SIG-M5 (cell line): ENCODE data around the gene DLG2.

Experiments
- DNase-seq: peaks from one replicate; lab custom pipeline; 2025; lab: John Stamatoyannopoulos, UW

Gene DLG2

DNA sequence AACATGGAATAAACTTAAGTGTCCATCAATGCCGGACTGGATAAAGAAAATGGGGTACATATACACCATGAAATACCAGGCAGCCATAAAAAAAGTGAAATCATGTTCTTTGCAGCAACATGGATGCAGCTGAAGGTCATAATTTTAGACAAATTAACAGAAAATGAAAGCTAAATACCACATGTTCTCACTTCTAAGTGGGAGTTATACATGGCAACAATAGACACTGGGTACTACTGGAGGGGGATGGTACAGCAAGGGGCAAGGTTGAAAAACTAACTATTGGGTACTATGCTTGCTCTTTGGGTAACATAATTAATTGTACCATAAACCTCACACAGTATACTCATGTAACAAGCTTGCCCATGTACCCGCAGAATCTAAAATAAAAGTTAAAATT, 851.6 kb downstream of the DLG2 start:
- no peak for DNase-seq

- no peak for DNase-seq
These were observed 863.2 kb downstream of the DLG2 start for GRCh38 chr11:84763931-84764330.

GRCh38 chr11:84757711-84758110, 869.4 kb downstream of the DLG2 start:
- DNase-seq: no peak

DNA sequence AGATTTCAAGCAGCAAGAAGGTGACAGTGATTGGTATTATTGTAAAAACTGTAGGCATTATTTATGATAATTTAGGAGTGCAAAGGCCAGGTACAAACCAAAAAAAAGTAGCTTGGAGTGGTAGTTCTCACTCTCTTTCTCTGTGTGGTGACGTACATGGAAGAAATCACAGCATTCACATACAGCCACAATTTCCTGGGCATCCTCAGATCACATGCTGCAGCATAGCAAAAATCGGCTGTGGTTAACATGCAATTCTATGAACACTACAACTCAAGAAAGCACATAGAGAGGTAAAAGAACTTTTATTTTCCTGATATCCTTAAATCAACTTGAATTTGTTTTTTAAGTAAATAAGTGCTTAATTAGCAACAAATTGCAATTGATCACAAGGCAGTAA, 875.8 kb downstream of the DLG2 start:
- no peak for DNase-seq

DNA sequence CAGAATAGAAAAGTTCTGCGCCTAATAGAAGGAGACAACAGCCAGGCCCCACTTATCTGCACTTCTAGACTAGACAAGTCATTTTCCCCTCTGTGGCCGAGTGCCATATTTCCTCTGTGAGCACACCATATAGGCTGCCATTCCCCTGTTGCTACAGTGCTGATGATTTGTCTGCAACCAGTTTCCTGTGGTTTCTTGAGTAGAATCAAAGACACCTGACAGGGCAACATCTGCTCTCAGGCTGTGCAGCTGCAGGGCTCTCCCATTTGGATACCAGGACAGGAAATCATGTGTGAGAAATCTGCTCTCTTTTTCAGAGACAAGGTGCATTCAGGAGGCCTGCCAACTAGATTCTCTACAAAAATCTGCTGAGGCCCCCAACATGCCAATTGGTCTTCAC, 879.3 kb downstream of the DLG2 start:
- DNase-seq: no peak

DNA sequence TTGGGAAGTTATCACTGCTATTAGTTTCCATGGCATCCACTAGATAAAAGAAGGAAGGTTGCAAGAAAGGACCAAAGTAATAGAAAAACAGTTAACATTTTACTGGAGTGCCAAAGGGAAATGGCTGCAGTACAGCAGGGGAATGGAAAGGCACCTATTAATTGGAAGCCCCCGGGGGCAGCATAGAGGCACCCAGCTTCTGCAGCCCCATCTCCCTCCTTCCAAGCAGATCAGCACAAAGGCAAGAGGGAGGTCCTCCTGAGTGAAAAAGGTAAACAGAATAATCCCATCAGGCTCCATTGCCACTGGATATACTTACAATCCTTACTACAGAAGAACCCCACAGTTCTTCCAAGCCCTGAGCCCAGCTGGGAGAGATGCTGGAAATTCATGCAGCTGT, 887.1 kb downstream of the DLG2 start:
- no peak for DNase-seq

GRCh38 chr11:84724256-84724655, 902.9 kb downstream of the DLG2 start:
- DNase-seq: no peak

GRCh38 chr11:84722583-84723108, 904.5 kb downstream of the DLG2 start:
- DNase-seq: no peak

- no peak for DNase-seq
These were observed 905.6 kb downstream of the DLG2 start for GRCh38 chr11:84721561-84721961.

GRCh38 chr11:84720706-84721402, 906.3 kb downstream of the DLG2 start:
- DNase-seq: no peak

- no peak for DNase-seq
These were observed 907.1 kb downstream of the DLG2 start for GRCh38 chr11:84719935-84720577.

GRCh38 chr11:84714316-84714780, 912.8 kb downstream of the DLG2 start:
- no peak for DNase-seq

GRCh38 chr11:84691830-84692229, 935.3 kb downstream of the DLG2 start:
- no peak for DNase-seq

GRCh38 chr11:84687433-84687832, 939.7 kb downstream of the DLG2 start:
- no peak for DNase-seq

GRCh38 chr11:84686716-84687115, 940.4 kb downstream of the DLG2 start:
- DNase-seq: no peak

DNA sequence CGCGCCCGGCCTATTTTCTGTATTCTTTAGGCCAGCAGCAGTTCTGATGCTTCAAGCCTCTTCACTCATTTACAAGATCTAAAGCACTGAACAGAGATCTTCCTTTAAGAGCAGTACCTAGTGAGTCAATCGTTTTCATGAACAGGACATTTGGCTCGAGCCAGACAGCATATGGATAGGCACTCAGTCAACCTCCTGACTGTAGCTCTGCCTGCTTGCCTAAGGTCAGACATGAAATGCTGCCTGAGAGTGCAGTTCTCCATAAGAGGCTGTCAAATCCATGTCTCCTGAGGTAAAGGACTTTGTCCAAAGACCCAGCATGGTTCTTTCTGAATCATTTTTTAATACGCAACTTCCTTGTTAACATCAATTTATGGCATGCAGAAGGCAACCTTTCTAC, 941.2 kb downstream of the DLG2 start:
- no peak for DNase-seq

DNA sequence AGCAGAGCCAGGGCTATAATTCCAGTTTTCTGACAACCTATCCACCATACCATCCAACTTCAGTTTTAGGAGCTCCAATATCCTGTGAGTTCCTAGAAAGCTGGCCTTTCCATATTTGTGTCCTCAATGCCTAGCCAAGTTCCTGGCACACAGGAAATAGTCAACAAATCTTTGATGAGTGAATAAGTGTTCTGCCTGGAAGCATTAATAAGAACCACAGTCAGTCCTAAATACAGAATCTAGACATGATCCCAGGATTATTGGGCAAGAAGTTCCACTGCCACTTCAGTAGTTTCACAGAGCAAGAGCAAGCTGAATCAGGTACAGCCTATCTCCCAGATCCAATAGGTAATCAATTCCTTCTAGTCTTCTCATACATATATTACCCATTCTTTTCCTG, 942.0 kb downstream of the DLG2 start:
- DNase-seq: no peak

GRCh38 chr11:84681456-84681855, 945.7 kb downstream of the DLG2 start:
- DNase-seq: no peak

DNA sequence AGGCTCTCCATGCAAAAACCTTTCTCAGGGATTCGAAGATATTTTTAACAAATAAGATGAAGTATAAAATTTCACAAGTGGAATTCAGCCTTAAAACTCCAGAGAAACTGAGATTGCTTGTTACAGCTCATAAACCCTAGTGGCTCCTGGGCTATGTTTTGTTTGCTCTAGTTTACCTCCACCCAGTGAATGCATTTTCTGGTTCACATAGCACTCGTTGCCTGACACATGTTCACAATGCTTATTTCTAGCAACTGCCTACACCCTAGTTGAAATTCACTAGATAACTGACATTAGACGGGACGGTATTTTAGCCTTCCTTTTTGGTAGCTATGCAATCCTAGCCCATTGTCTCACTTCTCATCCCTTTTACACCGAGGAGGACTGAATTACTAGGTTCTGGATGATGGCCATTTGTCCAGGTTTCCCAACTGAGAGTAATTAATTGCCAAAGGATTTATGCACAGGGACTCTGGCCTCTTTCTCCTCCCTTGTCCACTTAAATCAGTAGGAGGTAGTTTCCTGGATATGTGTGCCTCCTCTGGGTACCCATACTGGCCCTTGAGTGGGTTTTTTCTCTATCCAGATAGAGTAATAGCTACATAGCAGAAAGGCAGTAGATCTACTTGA, 951.6 kb downstream of the DLG2 start:
- no peak for DNase-seq

DNA sequence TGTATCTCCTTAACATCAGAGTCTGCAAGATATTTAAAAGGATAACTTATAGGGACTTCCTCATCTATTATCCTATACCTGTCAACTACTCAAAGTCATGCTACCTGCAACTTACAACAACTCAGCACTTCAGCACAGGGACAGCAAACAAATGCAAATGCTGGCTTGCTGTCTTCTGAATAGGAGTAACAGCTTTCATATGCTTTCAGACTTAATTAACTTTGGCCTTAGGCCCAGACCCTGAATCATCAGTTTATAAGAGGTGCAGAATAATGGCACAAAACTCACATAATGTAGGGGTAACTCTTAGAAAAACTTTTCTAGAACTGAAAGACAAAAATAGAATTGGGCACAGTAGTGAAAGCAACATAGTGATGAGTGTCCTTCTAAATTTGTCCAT, 953.4 kb downstream of the DLG2 start:
- no peak for DNase-seq

DNA sequence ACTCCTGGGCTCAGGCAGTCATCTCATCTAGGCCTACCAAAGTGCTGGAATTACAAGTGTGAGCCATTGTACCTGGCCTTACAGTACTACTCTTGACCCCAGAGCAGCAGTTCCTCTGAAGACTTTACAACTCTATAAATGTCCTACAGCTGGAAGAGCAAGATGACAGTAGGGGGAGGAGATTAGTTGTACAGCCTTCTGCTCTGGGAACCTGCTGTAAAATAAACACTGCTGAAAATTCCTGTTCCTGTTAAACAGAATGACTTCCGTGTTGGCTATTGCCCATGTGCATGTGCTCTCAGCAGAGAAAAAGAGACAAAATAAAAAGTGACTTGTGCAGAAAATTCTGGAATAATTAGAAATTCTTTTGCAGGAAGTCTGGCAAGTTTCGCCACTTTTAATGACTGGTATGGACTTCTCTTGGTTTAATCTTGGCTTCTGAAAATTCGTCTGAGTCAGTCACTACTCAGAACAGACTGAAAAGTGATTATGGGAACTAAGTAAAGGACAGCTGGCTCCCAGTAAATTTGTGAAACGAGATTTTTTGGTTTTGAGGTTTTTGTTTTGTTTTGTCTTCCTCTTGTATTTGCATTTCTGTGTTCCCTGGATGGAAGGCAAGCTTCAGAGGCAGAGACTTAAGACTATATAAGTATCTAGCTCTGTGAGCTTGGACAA, 955.7 kb downstream of the DLG2 start:
- DNase-seq: no peak

DNA sequence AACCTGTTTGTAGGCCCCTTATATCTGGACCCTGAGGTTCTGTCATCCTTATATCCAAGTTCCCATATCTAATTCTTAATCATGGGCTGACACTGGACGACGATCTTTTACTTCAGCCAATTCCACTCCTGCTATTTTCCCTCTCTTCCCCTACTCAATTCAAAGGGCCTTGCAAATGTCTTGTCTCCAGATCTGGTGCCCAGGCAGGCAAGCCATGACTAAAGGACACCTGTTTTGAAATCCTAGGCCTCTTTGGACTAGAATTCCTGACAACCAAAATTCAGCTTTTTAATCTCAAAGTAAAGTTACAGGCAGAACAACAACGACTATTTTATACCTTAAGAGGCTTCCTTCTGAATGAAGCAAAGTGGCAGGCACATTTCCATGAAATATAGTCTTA, 963.4 kb downstream of the DLG2 start:
- no peak for DNase-seq
